Esophagus muscularis mucosa (tissue), 4 donors: ENCODE data around the gene NLGN3.

Source experiments
- CTCF ChIP-seq, 3 experiments: fragments of 200-600 bp in 2 of 3; fragments of 450-650 bp in 1 of 3; sonication (generic) in 2 of 3; IDR thresholded peaks; one replicate each; pipeline ENCODE4 v1.5.1; 2017 to 2019; ENCODE audit warnings: antibody characterized with exemption in 3 of 3, mild to moderate bottlenecking in 2 of 3, moderate library complexity in 1 of 3
- EP300 ChIP-seq: sonication (generic); formaldehyde crosslinking; IDR thresholded peaks from one replicate; pipeline ENCODE4 v1.6.1; 2017; ENCODE audit warnings: antibody characterized with exemption
- POLR2A ChIP-seq: fragments of 450-650 bp; IDR thresholded peaks from one replicate; pipeline ENCODE4 v1.6.1; 2017; ENCODE audit warnings: antibody characterized with exemption, moderate library complexity, mild to moderate bottlenecking, low read depth
- POLR2AphosphoS5 ChIP-seq, 2 donors: sonication (generic); formaldehyde crosslinking; IDR thresholded peaks; one replicate each; pipeline ENCODE4 v1.6.1; 2017; ENCODE audit warnings: antibody characterized with exemption in 2 of 2

- TF ChIP-seq CTCF (IDR thresholded peaks at IDR 0.05) (no peak), POLR2AphosphoS5 (IDR thresholded peaks at IDR 0.05) (no peak), POLR2A (no peak), EP300 (no peak)
Observed at GRCh38 chrX:71100581-71101505, 43.8 kb upstream of the NLGN3 start.
